ENCODE results near the gene NFE2L3.
"Not testable (repeated sequence)": the region's sequence is repeated elsewhere in the genome, so short reads cannot be mapped to it uniquely, and the experiment has no call there.

The NFE2L3 gene

GRCh38 chr7:26147646-26148306, 4.2 kb upstream of the NFE2L3 start:
- DNase-seq = not testable (repeated sequence)

GRCh38 chr7:26148307-26148700, 3.7 kb upstream of the NFE2L3 start:
- not testable (repeated sequence) for DNase-seq

- no peak for DNase-seq
Measured at GRCh38 chr7:26149391-26149977, 2.5 kb upstream of the NFE2L3 start.

GRCh38 chr7:26151096-26151495, 902 bp upstream of the NFE2L3 start:
- no peak for DNase-seq

GRCh38 chr7:26151650-26151952, 397 bp upstream of the NFE2L3 start:
- no peak for DNase-seq

- DNase-seq = not testable (repeated sequence)
Measured at GRCh38 chr7:26152782-26153240, 813 bp downstream of the NFE2L3 start.

- no peak for DNase-seq
Measured at GRCh38 chr7:26153241-26153822, 1.3 kb downstream of the NFE2L3 start.

- no peak for DNase-seq
Measured at GRCh38 chr7:26153823-26154783, 2.1 kb downstream of the NFE2L3 start.

- DNase-seq = no peak
Measured at GRCh38 chr7:26155531-26156375, 3.8 kb downstream of the NFE2L3 start.

- DNase-seq = no peak
Measured at GRCh38 chr7:26156451-26157420, 4.7 kb downstream of the NFE2L3 start.

- no peak for DNase-seq
Measured at GRCh38 chr7:26157520-26158105, 5.6 kb downstream of the NFE2L3 start.

GRCh38 chr7:26159243-26159642, 7.2 kb downstream of the NFE2L3 start:
- DNase-seq = no peak

- DNase-seq = no peak
Measured at GRCh38 chr7:26160896-26161295, 8.9 kb downstream of the NFE2L3 start.

GRCh38 chr7:26162431-26162830, 10.4 kb downstream of the NFE2L3 start:
- DNase-seq = no peak

- not testable (repeated sequence) for DNase-seq
Measured at GRCh38 chr7:26163804-26164203, 11.8 kb downstream of the NFE2L3 start.

- no peak for DNase-seq
Measured at GRCh38 chr7:26165950-26166683, 14.1 kb downstream of the NFE2L3 start.

GRCh38 chr7:26166684-26167266, 14.8 kb downstream of the NFE2L3 start:
- no peak for DNase-seq

GRCh38 chr7:26167303-26167934, 15.4 kb downstream of the NFE2L3 start:
- DNase-seq = no peak

- DNase-seq = no peak
Measured at GRCh38 chr7:26168458-26169023, 16.5 kb downstream of the NFE2L3 start.
